H1 (cell line): ENCODE measurements around the gene RMND5B. TPM values are rescaled to one million over a fixed set of nuclear protein-coding genes. Genes with fewer than 3 reads are reported as not detected.

ENCODE experiments used
- EGR1 ChIP-seq: IDR thresholded peaks from 2 replicates; pipeline ENCODE4 v1.6.1; 2011; ENCODE audit warnings: low read depth, low read length, borderline replicate concordance
- EP300 ChIP-seq, 2 experiments: IDR thresholded peaks; 1 replicate in 1 of 2; 2 replicates in 1 of 2; pipeline ENCODE4 v1.6.1; 2011 to 2012; ENCODE audit warnings: low read depth in 2 of 2, low read length in 2 of 2, mild to moderate bottlenecking in 2 of 2, borderline replicate concordance in 1 of 2, inconsistent platforms in 1 of 2, moderate library complexity in 1 of 2
- JUND ChIP-seq: IDR thresholded peaks from 2 replicates; pipeline ENCODE4 v1.6.1; 2011; ENCODE audit warnings: mild to moderate bottlenecking, improper control_type of control experiment, low read length
- KDM4A ChIP-seq: IDR thresholded peaks from one replicate; pipeline ENCODE4 v1.7.1; 2012; ENCODE audit warnings: low read depth, mild to moderate bottlenecking, moderate library complexity, low read length, inconsistent platforms; ENCODE audit not compliant: severe bottlenecking
- POLR2A ChIP-seq, 2 experiments: IDR thresholded peaks; 1 replicate in 1 of 2; 2 replicates in 1 of 2; pipeline ENCODE4 v1.6.1; 2011; ENCODE audit warnings: low read depth in 2 of 2, low read length in 2 of 2, mild to moderate bottlenecking in 2 of 2; ENCODE audit errors: control extremely low read depth in 1 of 2
- polyA plus RNA-seq, 7 experiments: library from polyadenylated mRNA; depleted of rRNA in 3 of 7; stranded (reverse) in 5 of 7; unstranded in 2 of 7; fragments of >200 nt in 5 of 7; fragments of 200-250 nt in 2 of 7; gene quantifications; 1 replicate in 5 of 7; 2 replicates in 1 of 7; 4 replicates in 1 of 7; pipeline versions ENCODE4 v1.2.1 to v1.2.3, GENCODE V29; 2011 to 2013; ENCODE audit warnings: missing spikeins in 2 of 7, mixed read lengths in 2 of 7
- total RNA-seq: library from RNA; stranded (reverse); fragmentation: NEBNext Ultra II Directional; extraction: Animal tissue kit (Norgen Biotek cat#: 25700); gene quantifications from 2 replicates; pipeline ENCODE4 v1.2.1, GENCODE V29; 2021

Gene RMND5B
- total and polyA plus RNA-seq, 2 of the 8 experiments (the other 6 are each of a cell fraction or from before 2014, with no cell fraction given): 75.9 to 90.2 TPM

GRCh38 chr5:178198706-178199105 lies 67.9 kb downstream of the RMND5B start (continued):
- TF ChIP-seq KDM4A: no peak
- TF ChIP-seq EP300 (IDR thresholded peaks at IDR 0.05; ENCODE audit: borderline replicate concordance in 1 of 2, low read depth in 2 of 2, low read length in 2 of 2): no peak
- no peak for TF ChIP-seq JUND
- no peak for TF ChIP-seq EGR1
- TF ChIP-seq POLR2A (IDR thresholded peaks at IDR 0.05; ENCODE audit: control extremely low read depth in 1 of 2, low read depth in 2 of 2, low read length in 2 of 2): no peak
